Measurements from ENCODE around the gene HEXD.
A peak's percentile ranks its signal among the peaks of the same experiment; 100 is the strongest.

Gene HEXD

DNA sequence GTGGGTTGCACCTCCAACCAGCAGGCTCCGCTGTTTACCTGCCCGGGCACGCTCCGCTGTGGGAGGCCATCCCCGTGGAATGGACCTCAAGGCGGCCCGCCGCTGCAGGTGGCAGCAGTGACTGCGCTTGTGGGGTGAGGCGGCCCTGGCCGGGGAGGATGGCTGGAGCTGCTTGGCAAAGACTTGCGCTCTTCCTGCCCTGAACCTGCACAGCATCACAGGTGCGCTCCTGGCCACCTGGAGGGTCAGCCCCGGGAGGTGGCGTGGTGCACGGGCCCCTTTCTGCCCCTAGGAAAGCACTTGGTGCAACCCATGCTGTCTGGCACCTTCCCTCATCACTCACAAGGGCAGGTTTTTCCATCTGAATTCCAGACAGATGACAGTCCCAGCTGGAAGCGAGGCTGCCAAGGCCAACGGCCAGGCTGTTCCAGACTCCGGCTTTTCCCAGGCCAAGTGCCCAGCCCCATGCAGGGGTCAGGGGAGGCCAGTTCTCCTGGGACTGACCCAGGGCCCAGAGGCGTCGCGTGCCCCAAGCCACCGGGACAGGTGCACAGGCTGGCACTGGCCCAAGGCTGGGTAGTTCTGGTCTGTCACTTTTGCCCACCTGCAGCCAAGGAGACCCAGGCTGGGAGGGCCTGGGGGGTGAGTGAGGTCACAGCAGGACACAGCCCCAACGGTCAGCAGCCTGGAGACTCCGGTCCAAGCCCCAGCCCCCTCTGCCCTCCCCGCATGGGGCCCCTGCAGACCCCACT lies 33.2 kb upstream of the HEXD start:
- Histone ChIP-seq H3K4me2 (ENCODE audit: low read length) (no peak overlapping the region), H4K5ac (ENCODE audit: low read length) (no peak overlapping the region), H3K23ac (ENCODE audit: low read length) (no peak overlapping the region), H4K8ac (ENCODE audit: low read depth, low read length) (no peak overlapping the region), H3K36me3 (ENCODE audit: control insufficient read depth, insufficient read depth, low read length) (no peaks in the 10 kb centered on the region), H3K27me3 (ENCODE audit: insufficient read depth, low read length, poor library complexity) (no peaks in the 10 kb centered on the region), H2BK15ac (replicated peaks; ENCODE audit: low read depth) (no peak overlapping the region), H3K4ac (ENCODE audit: low read depth, low read length) (no peak overlapping the region), H3K4me3 (ENCODE audit: low read length) (no peak overlapping the region), H3K79me2 (ENCODE audit: control insufficient read depth, insufficient read depth, low read length) (no peaks in the 10 kb centered on the region), H2BK5ac (ENCODE audit: low read length) (no peak overlapping the region), H2BK120ac (ENCODE audit: low read depth, low read length) (no peak overlapping the region), H2AK5ac (ENCODE audit: low read length) (no peak overlapping the region), H3K4me1 (ENCODE audit: control insufficient read depth, low read depth, low read length) (no peaks in the 10 kb centered on the region), H3K79me1 (ENCODE audit: low read length) (no peaks in the 10 kb centered on the region), H3K56ac (ENCODE audit: low read length) (no peak overlapping the region), H3K27ac (ENCODE audit: low read depth, low read length) (no peak overlapping the region), H3K9ac (ENCODE audit: low read length) (no peak overlapping the region), H3K18ac (ENCODE audit: low read length) (no peak overlapping the region)
- no CpG with 5 or more reads among the region's 26 CpGs for WGBS (ENCODE audit: extremely low coverage, insufficient coverage, low lambda C conversion rate)
- DNase-seq = peak; percentile 22

DNA sequence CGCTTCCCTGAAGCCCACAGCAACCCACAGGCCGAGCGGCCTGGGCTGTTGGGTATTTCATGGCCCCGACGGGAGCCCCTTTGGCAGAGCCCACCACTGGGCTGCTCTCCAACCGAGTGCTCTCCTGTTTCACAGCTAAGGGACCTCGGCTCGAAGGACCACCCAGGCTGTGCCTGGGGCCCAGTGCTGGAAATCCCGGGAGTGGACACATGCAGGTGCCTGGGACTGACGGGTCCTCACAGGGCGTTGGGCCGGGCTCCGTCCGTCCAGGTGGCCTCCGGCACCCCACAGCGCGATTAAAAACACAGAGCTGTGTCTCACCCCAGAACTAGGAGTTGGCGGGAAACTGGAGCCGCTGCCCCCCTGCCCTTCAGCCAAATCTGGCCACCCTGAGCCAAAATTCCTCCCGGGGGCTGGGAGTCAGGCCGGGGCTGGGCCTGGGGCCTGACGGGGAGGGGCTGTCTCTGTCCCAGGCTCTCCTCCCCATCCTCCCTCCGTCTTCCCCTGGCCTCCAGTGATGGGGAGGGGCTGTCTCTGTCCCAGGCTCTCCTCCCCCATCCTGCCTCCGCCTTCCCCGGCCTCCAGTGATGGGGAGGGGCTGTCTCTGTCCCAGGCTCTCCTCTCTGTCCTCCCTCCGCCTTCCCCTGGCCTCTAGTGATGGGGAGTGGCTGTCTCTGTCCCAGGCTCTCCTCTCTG lies 32.4 kb upstream of the HEXD start:
- H3K27me3 ChIP-seq (ENCODE audit: insufficient read depth, low read length, poor library complexity) = no peaks in the 10 kb centered on the region
- no peak overlapping the region for H3K9ac ChIP-seq (ENCODE audit: low read length)
- no peak overlapping the region for H2BK5ac ChIP-seq (ENCODE audit: low read length)
- no peak overlapping the region for H2BK15ac ChIP-seq (replicated peaks; ENCODE audit: low read depth)
- no peak for DNase-seq
- no peaks in the 10 kb centered on the region for H3K79me1 ChIP-seq (ENCODE audit: low read length)
- no peak overlapping the region for H3K23ac ChIP-seq (ENCODE audit: low read length)
- H2AK5ac ChIP-seq (ENCODE audit: low read length) = no peak overlapping the region
- H3K36me3 ChIP-seq (ENCODE audit: control insufficient read depth, insufficient read depth, low read length) = no peaks in the 10 kb centered on the region
- no peak overlapping the region for H3K27ac ChIP-seq (ENCODE audit: low read depth, low read length)
- no peak overlapping the region for H3K56ac ChIP-seq (ENCODE audit: low read length)
- H3K79me2 ChIP-seq (ENCODE audit: control insufficient read depth, insufficient read depth, low read length) = no peaks in the 10 kb centered on the region
- H3K4me1 ChIP-seq (ENCODE audit: control insufficient read depth, low read depth, low read length) = no peaks in the 10 kb centered on the region
- WGBS (ENCODE audit: extremely low coverage, insufficient coverage, low lambda C conversion rate) = no CpG with 5 or more reads among the region's 26 CpGs
- H3K4ac ChIP-seq (ENCODE audit: low read depth, low read length) = no peak overlapping the region
- no peak overlapping the region for H4K5ac ChIP-seq (ENCODE audit: low read length)
- H3K4me2 ChIP-seq (ENCODE audit: low read length) = no peak overlapping the region
- H3K4me3 ChIP-seq (ENCODE audit: low read length) = no peak overlapping the region
- no peak overlapping the region for H4K8ac ChIP-seq (ENCODE audit: low read depth, low read length)
- no peak overlapping the region for H2BK120ac ChIP-seq (ENCODE audit: low read depth, low read length)
- no peak overlapping the region for H3K18ac ChIP-seq (ENCODE audit: low read length)

DNA sequence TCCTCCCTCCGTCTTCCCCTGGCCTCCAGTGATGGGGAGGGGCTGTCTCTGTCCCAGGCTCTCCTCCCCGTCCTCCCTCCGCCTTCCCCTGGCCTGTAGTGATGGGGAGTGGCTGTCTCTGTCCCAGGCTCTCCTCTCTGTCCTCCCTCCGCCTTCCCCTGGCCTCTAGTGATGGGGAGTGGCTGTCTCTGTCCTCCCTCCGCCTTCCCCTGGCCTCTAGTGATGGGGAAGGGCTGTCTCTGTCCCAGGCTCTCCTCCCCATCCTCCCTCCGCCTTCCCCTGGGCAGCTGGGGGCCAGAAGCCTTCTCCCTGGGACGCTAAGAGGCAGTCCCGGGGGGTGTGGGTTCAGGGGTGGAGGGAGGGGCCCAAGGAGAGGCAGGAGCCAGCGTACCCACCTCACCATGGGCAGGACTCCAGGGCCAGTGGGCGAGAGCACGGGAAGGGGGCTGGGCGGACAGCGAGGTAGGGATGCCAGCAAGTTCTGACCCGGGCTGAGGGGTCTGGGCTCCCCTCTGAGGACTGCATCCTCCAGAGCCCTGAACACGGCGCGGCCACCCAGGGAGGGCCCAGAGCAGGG lies 31.8 kb upstream of the HEXD start:
- Histone ChIP-seq H3K4me1 (ENCODE audit: control insufficient read depth, low read depth, low read length) (no peaks in the 10 kb centered on the region), H3K27me3 (ENCODE audit: insufficient read depth, low read length, poor library complexity) (no peaks in the 10 kb centered on the region), H4K8ac (ENCODE audit: low read depth, low read length) (no peak overlapping the region), H3K27ac (ENCODE audit: low read depth, low read length) (no peak overlapping the region), H2BK15ac (replicated peaks; ENCODE audit: low read depth) (no peak overlapping the region), H2BK120ac (ENCODE audit: low read depth, low read length) (no peak overlapping the region), H3K4ac (ENCODE audit: low read depth, low read length) (no peak overlapping the region), H3K56ac (ENCODE audit: low read length) (no peak overlapping the region), H4K5ac (ENCODE audit: low read length) (no peak overlapping the region), H3K79me1 (ENCODE audit: low read length) (no peaks in the 10 kb centered on the region), H2AK5ac (ENCODE audit: low read length) (no peak overlapping the region), H2BK5ac (ENCODE audit: low read length) (no peak overlapping the region), H3K23ac (ENCODE audit: low read length) (no peak overlapping the region), H3K79me2 (ENCODE audit: control insufficient read depth, insufficient read depth, low read length) (no peaks in the 10 kb centered on the region), H3K9ac (ENCODE audit: low read length) (no peak overlapping the region), H3K36me3 (ENCODE audit: control insufficient read depth, insufficient read depth, low read length) (no peaks in the 10 kb centered on the region), H3K18ac (ENCODE audit: low read length) (no peak overlapping the region), H3K4me2 (ENCODE audit: low read length) (no peak overlapping the region), H3K4me3 (ENCODE audit: low read length) (no peak overlapping the region)
- WGBS (ENCODE audit: extremely low coverage, insufficient coverage, low lambda C conversion rate) = no CpG with 5 or more reads among the region's 17 CpGs
- DNase-seq = peak; percentile 21

DNA sequence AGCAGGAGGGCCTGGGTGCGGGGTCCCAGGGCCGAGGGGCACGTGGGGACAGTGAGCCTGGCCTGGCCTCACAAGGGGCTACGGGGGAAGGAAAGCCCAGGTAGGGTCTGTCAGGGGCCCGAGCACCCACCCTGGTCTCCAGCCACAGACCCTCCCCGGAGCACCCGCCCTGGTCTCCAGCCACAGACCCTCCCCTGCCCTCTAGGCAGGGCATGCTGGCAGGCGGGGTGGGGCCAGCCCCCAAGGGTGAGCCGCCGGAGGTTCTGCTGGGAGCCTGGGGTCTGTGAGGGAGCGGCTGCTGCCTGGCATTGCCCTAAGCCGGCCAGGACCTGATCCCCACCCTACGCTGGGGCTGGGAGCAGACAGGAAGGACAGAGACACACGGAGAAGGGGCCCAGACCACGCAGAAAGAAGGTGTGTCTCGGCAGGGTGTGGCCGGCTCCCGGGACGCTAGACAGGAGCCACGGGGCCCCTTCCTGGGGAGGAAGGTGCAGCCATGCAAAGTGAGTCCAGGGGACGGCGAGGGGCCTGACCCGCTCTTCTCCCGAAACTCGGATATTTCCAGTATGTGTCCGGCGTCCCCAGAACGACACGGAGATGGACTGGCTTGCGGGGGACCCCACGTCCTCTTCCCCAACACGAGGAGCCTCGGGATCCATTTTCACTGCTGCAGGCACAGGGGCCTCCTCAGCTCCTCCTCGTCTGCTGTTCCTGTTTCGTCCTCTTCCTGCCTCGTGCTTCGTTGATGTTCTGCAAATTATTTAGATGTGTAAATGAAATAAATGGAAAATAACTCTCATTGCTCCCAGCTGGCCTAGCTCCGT lies 31.1 kb upstream of the HEXD start:
- no peak overlapping the region for H3K27ac ChIP-seq (ENCODE audit: low read depth, low read length)
- no peaks in the 10 kb centered on the region for H3K79me1 ChIP-seq (ENCODE audit: low read length)
- H3K36me3 ChIP-seq (ENCODE audit: control insufficient read depth, insufficient read depth, low read length) = no peaks in the 10 kb centered on the region
- no peak overlapping the region for H2BK15ac ChIP-seq (replicated peaks; ENCODE audit: low read depth)
- H3K4me3 ChIP-seq (ENCODE audit: low read length) = no peak overlapping the region
- no peak overlapping the region for H4K5ac ChIP-seq (ENCODE audit: low read length)
- H3K79me2 ChIP-seq (ENCODE audit: control insufficient read depth, insufficient read depth, low read length) = no peaks in the 10 kb centered on the region
- WGBS (ENCODE audit: extremely low coverage, insufficient coverage, low lambda C conversion rate) = no CpG with 5 or more reads among the region's 38 CpGs
- no peak for DNase-seq
- H3K27me3 ChIP-seq (ENCODE audit: insufficient read depth, low read length, poor library complexity) = no peaks in the 10 kb centered on the region
- no peak overlapping the region for H2BK120ac ChIP-seq (ENCODE audit: low read depth, low read length)
- H3K56ac ChIP-seq (ENCODE audit: low read length) = no peak overlapping the region
- no peak overlapping the region for H3K4me2 ChIP-seq (ENCODE audit: low read length)
- no peak overlapping the region for H2BK5ac ChIP-seq (ENCODE audit: low read length)
- no peak overlapping the region for H3K18ac ChIP-seq (ENCODE audit: low read length)
- H3K4ac ChIP-seq (ENCODE audit: low read depth, low read length) = no peak overlapping the region
- no peak overlapping the region for H2AK5ac ChIP-seq (ENCODE audit: low read length)
- H3K9ac ChIP-seq (ENCODE audit: low read length) = no peak overlapping the region
- H3K4me1 ChIP-seq (ENCODE audit: control insufficient read depth, low read depth, low read length) = no peaks in the 10 kb centered on the region
- H3K23ac ChIP-seq (ENCODE audit: low read length) = no peak overlapping the region
- no peak overlapping the region for H4K8ac ChIP-seq (ENCODE audit: low read depth, low read length)

DNA sequence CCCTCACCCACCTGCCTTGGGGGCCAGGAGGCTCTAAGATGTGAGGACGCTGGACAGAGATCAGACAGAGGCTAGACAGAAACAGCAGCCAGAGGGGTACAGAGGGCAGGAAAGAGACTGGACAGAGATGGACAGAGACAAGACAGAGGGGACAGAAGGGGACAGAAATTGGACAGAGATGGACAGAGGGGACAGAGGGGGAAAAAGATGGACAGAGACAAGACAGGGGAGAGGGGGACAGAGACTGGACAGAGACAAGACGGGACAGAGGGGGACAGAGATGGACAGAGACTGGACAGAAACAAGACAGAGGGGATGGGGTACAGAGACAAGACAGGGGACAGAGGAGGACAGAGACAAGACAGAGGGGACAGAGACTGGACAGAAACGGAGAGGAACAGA lies 30.4 kb upstream of the HEXD start:
- Histone ChIP-seq H3K4me2 (ENCODE audit: low read length) (no peak overlapping the region), H3K36me3 (ENCODE audit: control insufficient read depth, insufficient read depth, low read length) (no peaks in the 10 kb centered on the region), H3K79me1 (ENCODE audit: low read length) (no peaks in the 10 kb centered on the region), H3K4me1 (ENCODE audit: control insufficient read depth, low read depth, low read length) (no peaks in the 10 kb centered on the region), H3K79me2 (ENCODE audit: control insufficient read depth, insufficient read depth, low read length) (no peaks in the 10 kb centered on the region), H2AK5ac (ENCODE audit: low read length) (no peak overlapping the region), H3K23ac (ENCODE audit: low read length) (no peak overlapping the region), H2BK120ac (ENCODE audit: low read depth, low read length) (no peak overlapping the region), H3K9ac (ENCODE audit: low read length) (no peak overlapping the region), H4K8ac (ENCODE audit: low read depth, low read length) (no peak overlapping the region), H3K4me3 (ENCODE audit: low read length) (no peak overlapping the region), H2BK15ac (replicated peaks; ENCODE audit: low read depth) (no peak overlapping the region), H2BK5ac (ENCODE audit: low read length) (no peak overlapping the region), H3K27me3 (ENCODE audit: insufficient read depth, low read length, poor library complexity) (no peaks in the 10 kb centered on the region), H3K27ac (ENCODE audit: low read depth, low read length) (no peak overlapping the region), H3K4ac (ENCODE audit: low read depth, low read length) (no peak overlapping the region), H3K56ac (ENCODE audit: low read length) (no peak overlapping the region), H4K5ac (ENCODE audit: low read length) (no peak overlapping the region), H3K18ac (ENCODE audit: low read length) (no peak overlapping the region)
- no peak for DNase-seq
- WGBS (ENCODE audit: extremely low coverage, insufficient coverage, low lambda C conversion rate) = no CpG with 5 or more reads among the region's 3 CpGs

All from mesendoderm (in vitro differentiated cells).